Stimulated activated CD4-positive, alpha-beta T cell treated with anti-CD3 and anti-CD28 coated beads, Interleukin-2, amount 100 ng/mL, for 4 hours (primary cell): ENCODE results near the gene IL3.
"Not testable (repeated sequence)": the region's sequence is repeated elsewhere in the genome, so short reads cannot be mapped to it uniquely, and the experiment has no call there.

ENCODE experiments used
- DNase-seq: peaks from one replicate; pipeline ENCODE4 v3.0.0-alpha.2; 2020; ENCODE audit warnings: low read depth

The IL3 gene

DNA sequence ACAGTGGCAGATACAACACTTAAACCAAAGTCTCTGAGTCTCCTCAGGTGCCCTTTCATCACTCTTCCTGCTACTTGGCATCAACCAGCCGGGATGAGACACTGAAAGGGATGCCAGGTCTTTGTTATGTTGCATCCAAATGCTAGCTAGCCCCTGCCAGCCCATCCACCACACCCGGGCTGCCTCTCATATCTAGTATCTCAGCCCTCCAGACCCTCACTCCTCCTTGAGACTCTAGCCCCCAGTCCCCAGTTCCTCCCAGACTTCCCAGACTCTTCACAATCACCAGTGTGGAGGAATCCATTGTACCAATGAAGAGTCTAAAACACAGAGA lies 34.6 kb downstream of the IL3 start:
- DNase-seq = no peak

DNA sequence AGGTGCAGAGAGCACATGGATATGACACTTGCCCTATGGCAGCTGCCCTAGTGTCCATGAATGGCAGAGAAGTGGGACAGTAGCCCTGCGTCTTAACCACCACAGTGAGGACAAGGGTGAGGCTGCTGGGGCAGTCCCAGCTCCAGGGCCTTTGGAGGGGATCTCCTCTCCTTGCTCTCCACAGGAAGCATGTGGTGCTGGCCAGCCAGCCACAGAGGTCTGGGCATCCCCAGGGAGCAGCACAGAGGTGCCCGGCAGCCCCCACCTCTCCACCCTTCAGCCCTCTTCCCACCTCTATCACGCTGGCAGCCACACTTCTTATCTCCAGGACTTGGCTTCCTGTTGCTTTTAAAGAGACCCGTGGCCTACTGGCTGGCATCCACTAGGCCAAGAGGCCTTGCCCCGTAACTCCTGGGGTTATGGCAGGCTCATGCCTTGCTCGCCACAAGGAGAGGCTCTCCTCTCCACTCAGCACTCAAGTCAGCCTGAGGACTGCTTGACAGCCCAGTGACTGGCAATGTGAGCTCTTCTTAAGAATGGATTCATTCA lies 35.0 kb downstream of the IL3 start:
- DNase-seq = no peak

DNA sequence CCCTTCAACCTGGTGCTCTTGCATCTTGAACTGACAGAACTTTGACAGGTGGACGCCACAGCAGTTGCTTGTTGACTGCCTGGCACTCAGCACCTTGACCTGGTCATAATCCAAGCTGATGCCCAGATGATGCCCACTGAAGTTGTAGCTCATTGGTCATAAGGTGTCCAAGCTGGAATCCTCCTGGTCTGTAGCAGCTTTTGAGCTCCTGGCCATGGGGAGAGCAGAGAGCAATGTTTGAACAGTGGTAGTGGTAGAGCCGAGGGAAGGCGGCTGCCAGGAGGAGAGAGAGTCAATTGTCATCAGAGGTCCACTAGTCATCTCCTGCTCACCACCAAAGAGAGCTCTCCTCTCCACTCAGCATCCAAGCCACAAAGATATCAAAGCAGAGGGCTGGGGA lies 36.4 kb downstream of the IL3 start:
- no peak for DNase-seq

- DNase-seq = no peak
Observed at GRCh38 chr5:132098151-132098594, 37.7 kb downstream of the IL3 start.

- DNase-seq = no peak
Observed at GRCh38 chr5:132098621-132099020, 38.2 kb downstream of the IL3 start.

GRCh38 chr5:132099076-132099748 lies 38.8 kb downstream of the IL3 start:
- DNase-seq = peak; percentile 48

- DNase-seq = no peak
Observed at GRCh38 chr5:132099905-132100304, 39.5 kb downstream of the IL3 start.

- no peak for DNase-seq
Observed at GRCh38 chr5:132100672-132101261, 40.3 kb downstream of the IL3 start.

DNA sequence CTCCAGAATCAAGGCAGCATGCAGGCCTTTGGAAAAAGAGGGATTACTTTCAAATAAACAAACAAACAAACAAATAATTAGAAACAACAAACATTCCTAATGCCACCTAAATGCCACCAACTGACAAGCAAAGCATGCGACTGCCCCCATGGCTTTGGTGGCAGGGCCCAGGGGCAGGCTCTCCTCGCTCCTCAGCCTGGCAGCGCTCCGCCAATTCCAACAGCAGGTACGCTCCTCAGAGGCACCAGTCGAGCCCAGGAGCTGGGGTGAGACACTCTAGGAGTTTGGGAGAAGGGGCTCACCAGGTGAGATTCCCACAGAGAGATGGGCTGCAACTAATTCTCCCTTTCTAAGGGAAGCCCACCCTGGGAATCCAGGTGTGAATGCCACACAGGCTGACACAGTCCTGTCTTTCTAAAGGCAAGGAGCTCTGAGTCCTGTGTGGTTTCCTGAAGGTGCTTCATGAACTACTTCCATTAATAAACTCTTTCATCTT lies 41.0 kb downstream of the IL3 start:
- no peak for DNase-seq

DNA sequence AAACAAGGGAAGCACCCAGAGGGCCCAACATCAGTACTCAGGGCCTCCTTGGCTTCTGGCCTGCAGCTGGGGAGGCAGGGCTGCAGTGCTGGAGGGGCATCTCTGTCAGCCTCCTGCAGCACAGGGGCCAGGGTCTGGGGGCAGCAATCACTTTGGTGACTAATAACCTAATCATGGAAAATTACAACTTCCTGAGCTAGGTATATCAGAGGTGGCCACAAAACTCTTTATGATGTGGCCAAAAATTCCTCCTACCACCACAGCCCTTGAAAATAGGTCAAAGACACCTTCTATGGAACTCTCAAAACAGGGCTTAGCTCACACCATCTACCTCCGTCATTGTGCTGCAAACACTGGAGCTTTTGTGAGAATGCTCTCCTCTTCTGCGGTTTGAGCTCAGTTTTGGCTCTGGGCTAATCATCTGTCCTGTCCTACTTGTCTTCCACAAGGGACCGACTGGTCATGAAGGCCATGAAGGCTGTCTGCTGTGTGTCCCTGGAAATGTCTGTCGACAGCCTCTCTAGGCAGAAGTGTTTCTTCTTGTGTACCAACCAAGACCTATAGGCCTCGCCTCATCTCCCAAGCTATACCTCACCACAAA lies 41.7 kb downstream of the IL3 start:
- peak; percentile 27 for DNase-seq

GRCh38 chr5:132102944-132103331 lies 42.5 kb downstream of the IL3 start:
- DNase-seq = no peak

GRCh38 chr5:132103332-132103951 lies 43.0 kb downstream of the IL3 start:
- peak; percentile 67 for DNase-seq

GRCh38 chr5:132103969-132104391 lies 43.5 kb downstream of the IL3 start:
- no peak for DNase-seq

DNA sequence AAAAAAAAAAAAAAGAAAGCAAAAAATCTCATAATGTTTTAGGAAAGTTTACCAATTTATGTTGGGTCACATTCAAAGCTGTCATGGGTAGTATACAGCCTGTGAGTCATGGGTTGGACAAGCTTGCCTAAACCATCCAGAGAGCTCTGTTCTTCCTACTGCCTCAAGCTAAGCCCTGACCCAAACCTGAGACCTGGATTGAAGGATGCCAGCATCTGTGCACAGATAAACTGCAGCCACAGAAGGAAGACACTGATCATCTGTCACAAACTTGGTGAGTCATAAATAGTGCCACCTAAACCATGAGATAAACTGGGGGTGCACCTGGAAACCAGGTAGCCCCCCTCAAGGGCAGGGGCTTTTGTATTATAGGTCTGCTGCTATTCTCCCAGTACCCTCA lies 44.1 kb downstream of the IL3 start:
- DNase-seq = no peak

GRCh38 chr5:132105688-132106087 lies 45.2 kb downstream of the IL3 start:
- no peak for DNase-seq

GRCh38 chr5:132108495-132108894 lies 48.0 kb downstream of the IL3 start:
- DNase-seq = not testable (repeated sequence)

GRCh38 chr5:132108957-132109356 lies 48.5 kb downstream of the IL3 start:
- not testable (repeated sequence) for DNase-seq

- DNase-seq = no peak
Observed at GRCh38 chr5:132109494-132110053, 49.1 kb downstream of the IL3 start.

DNA sequence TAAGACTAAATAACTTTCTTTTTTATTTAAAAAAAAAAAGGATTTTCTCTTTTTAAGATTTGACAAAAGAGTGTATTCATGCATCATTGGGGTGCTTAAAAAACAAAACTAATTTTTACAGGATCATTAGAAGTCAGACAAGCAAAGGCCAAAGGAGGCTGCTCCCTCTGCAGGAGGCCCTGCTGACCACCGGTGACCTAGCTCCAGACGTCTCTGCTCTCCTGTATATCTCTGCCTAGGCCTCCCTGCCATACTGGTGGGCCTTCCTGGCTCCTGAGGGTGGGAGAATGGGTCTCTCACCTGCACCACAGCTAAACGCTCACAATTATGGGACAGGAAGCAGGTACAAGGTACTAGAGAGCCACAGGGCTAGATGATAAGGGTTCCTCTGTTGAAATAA lies 49.7 kb downstream of the IL3 start:
- no peak for DNase-seq

DNA sequence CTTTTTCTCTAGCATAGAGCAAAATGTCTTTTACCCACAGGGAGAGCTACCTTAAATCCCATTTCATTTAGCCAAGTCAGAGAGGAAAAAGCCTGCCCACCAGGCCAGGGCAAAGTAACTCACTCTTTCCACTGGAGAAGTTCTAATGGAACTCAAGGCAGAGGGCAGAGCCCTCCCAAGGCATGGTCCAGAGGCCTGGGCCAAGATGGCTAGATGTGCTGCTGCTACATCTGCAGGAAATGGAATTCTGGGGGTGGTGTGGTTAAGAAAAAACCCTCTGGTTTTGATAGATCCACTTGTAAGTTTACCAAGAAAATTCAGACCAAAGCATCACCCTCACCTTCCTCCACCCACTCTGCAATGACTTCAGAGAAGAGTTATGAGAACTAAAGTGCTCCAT lies 50.5 kb downstream of the IL3 start:
- no peak for DNase-seq

DNA sequence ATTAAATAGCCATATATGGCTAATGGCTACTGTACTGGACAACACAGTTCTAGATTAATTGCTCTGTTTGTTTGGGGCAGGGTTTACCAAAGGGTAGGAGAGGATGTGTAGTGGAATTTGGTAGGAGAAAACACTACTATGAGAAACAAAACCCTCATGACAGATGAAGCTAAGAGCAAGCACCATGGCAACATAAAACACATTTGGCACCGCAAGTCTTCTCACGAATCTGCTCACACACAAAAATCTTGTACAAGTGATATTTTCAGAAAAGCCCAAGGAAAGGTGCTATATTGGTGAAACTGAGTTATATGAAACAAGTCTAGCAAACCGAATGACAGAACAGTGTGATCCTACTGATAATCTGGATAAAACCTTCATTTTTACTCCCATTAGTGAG lies 51.7 kb downstream of the IL3 start:
- DNase-seq = no peak
